ENCODE data around the gene PCIF1. TPM values are rescaled to one million over a fixed set of nuclear protein-coding genes. Genes with fewer than 3 reads are reported as not detected.

PCIF1 gene
- total and polyA plus RNA-seq, 9 of the 15 experiments (the other 6 are each of a cell fraction or from before 2014, with no cell fraction given) = 5.8 to 29.4 (median 11.3) TPM

GRCh38 chr20:45976086-45976485 is 41.6 kb downstream of the PCIF1 start:
- in situ Hi-C loops (cut with MboI) = no loop called here
- CTCF ChIA-PET (ENCODE audit: low intra/inter-chr PET ratio) = no interaction called here
- intact Hi-C loops (cut with micrococcal nuclease) = loop anchor here (10.0 kb wide), 1 partner anchor 611 kb away; the partner anchor contains the start of gene SYS1
- FAIRE-seq (no peak), DNase-seq (ENCODE audit: extremely low read depth in 1 of 4, low spot score in 3 of 4) (peak in 1 of 4 experiments; percentile 38), ATAC-seq (no peak)
- Histone ChIP-seq H3K9me1 (ENCODE audit: control insufficient read depth, insufficient read depth, low read length) (no peaks in the 10 kb centered on the region), H3K27ac (ENCODE audit: extremely low read depth, low read depth, low read length) (0 out of 3 replicates have a peak overlapping the region, but pooled peaks have one; percentile 2), H4K20me1 (replicated peaks; ENCODE audit: control insufficient read depth, insufficient read depth, low read length) (no peaks in the 10 kb centered on the region), H3K4me1 (replicated peaks in 1 of 2; ENCODE audit: control insufficient read depth in 2 of 2, insufficient read depth in 2 of 2, low read length in 2 of 2) (peaks cover 8 to 24% of the 10 kb centered on the region in 2 experiments), H3K79me2 (ENCODE audit: control insufficient read depth, insufficient read depth, low read length) (peaks cover 4% of the 10 kb centered on the region; the same call in 2 of the 3 replicates), H3K27me3 (ENCODE audit: control insufficient read depth in 2 of 2, insufficient read depth in 2 of 2, low read length in 2 of 2) (no peaks in the 10 kb centered on the region), H3K36me3 (ENCODE audit: control insufficient read depth, insufficient read depth, low read length) (no peaks in the 10 kb centered on the region), H3K4me2 (ENCODE audit: insufficient read depth, low read length) (peak overlapping the region; percentile 1; the same call in 1 of the 2 replicates), H3K9me3 (replicated peaks; ENCODE audit: control insufficient read depth, insufficient read depth, low read depth, low read length) (no peaks in the 10 kb centered on the region), H2AFZ (ENCODE audit: low read depth, low read length) (peak overlapping the region; percentile 82), H3K4me3 (no peak overlapping the region), H3K9ac (ENCODE audit: insufficient read depth in 1 of 2, low read depth in 2 of 2, low read length in 2 of 2) (no peak overlapping the region; a peak in 1 of 4 replicates)
- TF ChIP-seq PATZ1 (CRISPR knock-in tag; IDR thresholded peaks at IDR 0.05; ENCODE audit: borderline replicate concordance) = no peak
- no peak for TF ChIP-seq SRSF7 (optimal IDR thresholded peaks at IDR 0.05; ENCODE audit: low read depth, low read length)
- no peak for TF ChIP-seq GTF2A2 (tag; IDR thresholded peaks at IDR 0.05)
- peak; percentile 73; the same call in 1 of the 2 replicates for TF ChIP-seq SPI1 (IDR thresholded peaks at IDR 0.05; ENCODE audit: borderline replicate concordance, low read depth, low read length)
- WGBS (ENCODE audit: insufficient coverage, low coverage, missing lambda C conversion rate) = 46% methylated on average over 6 of the region's 6 CpGs
- BruUV-seq (replicated peaks) = no TSS peak
- POLR2A ChIA-PET = interaction anchor here (0.6 to 0.7 kb wide), 2 partner anchors 9 to 40 kb away, joined by 3 read pairs; no protein-coding TSS in a partner anchor

All from K562 (cell line).